Measurements from ENCODE around the gene ASB2. TPM values are rescaled to one million over a fixed set of nuclear protein-coding genes. Genes with fewer than 3 reads are reported as not detected.

The ASB2 gene
- total RNA-seq, 2 donors from 2014 or later, result 47.2 to 48.3 TPM

DNA sequence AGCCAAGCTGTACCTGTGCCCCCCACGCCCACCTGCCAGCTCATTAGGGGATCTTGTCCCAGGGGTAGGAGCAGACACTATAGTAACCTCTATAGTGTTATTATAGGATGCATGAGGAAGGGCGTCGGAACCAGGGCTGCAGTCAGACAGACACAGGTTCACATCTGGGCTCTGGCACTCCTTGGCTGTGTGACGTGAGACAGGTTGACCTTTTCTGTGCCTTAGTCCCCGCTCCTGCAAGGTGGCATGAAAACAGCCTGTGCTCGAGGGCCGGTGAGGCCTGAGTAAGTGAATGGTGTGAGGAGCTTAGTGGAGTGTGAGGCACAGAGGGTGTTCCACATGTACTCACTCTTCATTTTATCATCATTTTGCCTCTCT, 19.0 kb downstream of the ASB2 start:
- Histone ChIP-seq H3K9me3 (no peaks in the 10 kb centered on the region), H3K27ac (peak overlapping the region; percentile 42 to 55), H3K36me3 (peaks cover 37% of the 10 kb centered on the region), H3K4me3 (no peak overlapping the region), H3K4me1 (ENCODE audit: control insufficient read depth in 1 of 2, low read depth in 2 of 2) (peaks cover 24 to 52% of the 10 kb centered on the region in 2 donors), H3K27me3 (replicated peaks; ENCODE audit: insufficient read depth) (no peaks in the 10 kb centered on the region)
- TF ChIP-seq, protein P1, sequence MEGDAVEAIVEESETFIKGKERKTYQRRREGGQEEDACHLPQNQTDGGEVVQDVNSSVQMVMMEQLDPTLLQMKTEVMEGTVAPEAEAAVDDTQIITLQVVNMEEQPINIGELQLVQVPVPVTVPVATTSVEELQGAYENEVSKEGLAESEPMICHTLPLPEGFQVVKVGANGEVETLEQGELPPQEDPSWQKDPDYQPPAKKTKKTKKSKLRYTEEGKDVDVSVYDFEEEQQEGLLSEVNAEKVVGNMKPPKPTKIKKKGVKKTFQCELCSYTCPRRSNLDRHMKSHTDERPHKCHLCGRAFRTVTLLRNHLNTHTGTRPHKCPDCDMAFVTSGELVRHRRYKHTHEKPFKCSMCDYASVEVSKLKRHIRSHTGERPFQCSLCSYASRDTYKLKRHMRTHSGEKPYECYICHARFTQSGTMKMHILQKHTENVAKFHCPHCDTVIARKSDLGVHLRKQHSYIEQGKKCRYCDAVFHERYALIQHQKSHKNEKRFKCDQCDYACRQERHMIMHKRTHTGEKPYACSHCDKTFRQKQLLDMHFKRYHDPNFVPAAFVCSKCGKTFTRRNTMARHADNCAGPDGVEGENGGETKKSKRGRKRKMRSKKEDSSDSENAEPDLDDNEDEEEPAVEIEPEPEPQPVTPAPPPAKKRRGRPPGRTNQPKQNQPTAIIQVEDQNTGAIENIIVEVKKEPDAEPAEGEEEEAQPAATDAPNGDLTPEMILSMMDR (IDR thresholded peaks at IDR 0.05), result no peak
- DNase-seq (ENCODE audit: low spot score) (no peak), ATAC-seq (ENCODE audit: insufficient number of reproducible peaks, low FRiP score, low read depth) (no peak)

DNA sequence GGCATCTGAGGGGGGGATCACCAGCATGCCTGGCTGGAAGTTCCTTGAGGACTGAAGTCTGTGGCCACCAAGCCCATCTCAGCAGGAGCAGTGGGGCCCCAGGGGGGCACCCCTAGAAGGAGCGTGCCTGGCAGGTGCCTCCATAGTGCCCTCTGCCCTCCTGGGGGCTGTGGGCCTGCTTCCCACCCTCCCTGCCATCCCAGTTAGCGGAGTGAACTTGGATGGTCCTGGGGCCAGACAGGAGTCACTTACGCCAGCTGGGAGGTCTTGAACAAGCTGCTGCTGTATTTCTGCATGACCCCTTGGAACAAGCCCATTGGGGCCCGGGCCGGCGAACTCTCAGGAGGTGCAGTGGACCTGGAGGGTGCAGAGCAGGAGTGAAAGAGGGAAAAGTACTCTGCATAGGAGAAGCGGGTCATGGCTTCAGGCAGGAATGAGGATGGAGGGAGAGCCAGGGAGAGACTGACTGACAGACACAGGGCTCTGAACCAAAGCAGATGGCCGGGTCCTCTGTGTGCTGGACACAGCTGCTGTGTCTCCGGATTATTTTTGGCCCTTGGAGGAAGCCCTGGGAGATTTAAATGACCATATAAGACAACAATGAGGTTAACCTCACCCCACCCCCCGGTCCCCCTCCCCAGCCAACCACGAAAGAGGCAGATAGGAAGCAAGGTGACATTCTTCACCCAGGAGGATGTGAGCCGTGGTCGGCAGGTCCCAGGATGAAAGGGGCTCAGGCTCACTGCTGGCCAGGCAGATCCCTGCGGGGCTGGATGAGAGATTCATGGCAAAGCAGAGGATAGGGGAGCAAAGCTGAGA, 19.6 kb downstream of the ASB2 start:
- no peaks in the 10 kb centered on the region for H3K27me3 ChIP-seq (replicated peaks; ENCODE audit: insufficient read depth)
- H3K4me3 ChIP-seq, result no peak overlapping the region
- ATAC-seq (ENCODE audit: insufficient number of reproducible peaks, low FRiP score, low read depth) (no peak), DNase-seq (ENCODE audit: low spot score) (no peak)
- peaks cover 23 to 55% of the 10 kb centered on the region in 2 donors for H3K4me1 ChIP-seq (ENCODE audit: control insufficient read depth in 1 of 2, low read depth in 2 of 2)
- TF ChIP-seq, protein P1 (IDR thresholded peaks at IDR 0.05), result no peak
- peaks cover 39% of the 10 kb centered on the region for H3K36me3 ChIP-seq
- peak overlapping the region; percentile 42 to 55 for H3K27ac ChIP-seq
- no peaks in the 10 kb centered on the region for H3K9me3 ChIP-seq

DNA sequence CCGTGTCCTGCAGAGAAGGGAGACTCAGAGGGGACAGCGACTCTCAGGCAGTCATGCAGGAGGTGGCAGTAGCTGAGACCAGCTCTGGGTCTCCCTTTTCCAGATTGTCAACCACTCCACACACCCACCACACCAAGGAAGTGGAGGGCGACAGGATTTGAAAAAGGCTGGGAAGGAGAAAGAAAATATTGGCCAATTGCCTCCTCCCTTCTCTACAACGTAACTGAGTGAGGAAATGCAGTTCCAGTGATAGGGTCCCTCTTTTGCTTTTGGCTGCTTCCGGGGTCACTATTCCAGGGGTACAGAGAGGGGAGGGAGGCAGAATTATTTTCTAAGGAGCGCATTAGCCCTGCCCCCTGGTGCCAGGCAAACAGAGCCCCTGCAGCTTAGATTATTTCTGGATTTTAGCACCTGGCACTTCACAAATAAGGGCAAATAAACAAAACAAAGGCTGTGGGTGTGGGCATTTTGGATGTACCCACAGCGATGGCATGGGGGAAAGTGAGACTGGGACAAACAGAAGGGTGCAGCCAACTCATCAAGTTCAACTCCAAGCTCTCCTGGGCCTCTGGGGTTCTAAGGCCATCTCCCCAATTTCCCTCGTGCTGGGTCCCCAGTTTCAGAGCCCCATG, 20.4 kb downstream of the ASB2 start:
- ATAC-seq (ENCODE audit: insufficient number of reproducible peaks, low FRiP score, low read depth) (no peak), DNase-seq (ENCODE audit: low spot score) (no peak)
- Histone ChIP-seq H3K4me1 (ENCODE audit: control insufficient read depth in 1 of 2, low read depth in 2 of 2) (peaks cover 23 to 59% of the 10 kb centered on the region in 2 donors), H3K36me3 (peaks cover 34% of the 10 kb centered on the region), H3K27me3 (replicated peaks; ENCODE audit: insufficient read depth) (no peaks in the 10 kb centered on the region), H3K27ac (peak overlapping the region; percentile 0 to 55), H3K9me3 (no peaks in the 10 kb centered on the region), H3K4me3 (no peak overlapping the region)
- TF ChIP-seq, protein P1 (IDR thresholded peaks at IDR 0.05), result no peak

- ATAC-seq (ENCODE audit: insufficient number of reproducible peaks, low FRiP score, low read depth) (no peak), DNase-seq (ENCODE audit: low spot score) (no peak)
- Histone ChIP-seq H3K36me3 (peaks cover 39% of the 10 kb centered on the region), H3K4me1 (ENCODE audit: control insufficient read depth in 1 of 2, low read depth in 2 of 2) (peaks cover 23 to 55% of the 10 kb centered on the region in 2 donors), H3K4me3 (peak overlapping the region; percentile 40), H3K9me3 (no peaks in the 10 kb centered on the region), H3K27me3 (replicated peaks; ENCODE audit: insufficient read depth) (no peaks in the 10 kb centered on the region), H3K27ac (peak overlapping the region; percentile 0 to 35)
- TF ChIP-seq, protein P1 (IDR thresholded peaks at IDR 0.05), result no peak
Measured at GRCh38 chr14:93954900-93955849, 21.2 kb downstream of the ASB2 start.

DNA sequence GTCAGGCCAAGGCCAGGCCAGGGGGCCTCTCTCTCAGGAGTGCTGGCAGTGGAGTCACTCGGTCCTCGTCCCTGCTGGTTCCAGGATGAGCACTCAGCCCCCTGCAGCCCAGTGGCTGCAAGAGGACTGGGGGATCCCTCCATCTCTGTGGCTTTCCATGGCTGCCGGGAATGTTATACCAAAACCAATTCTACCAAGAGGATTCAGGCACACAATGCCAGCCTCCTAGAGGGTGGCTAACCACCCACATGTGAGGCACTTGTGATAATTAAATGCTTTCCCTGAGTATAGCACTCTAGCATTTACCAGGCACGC, 21.9 kb downstream of the ASB2 start:
- ATAC-seq (ENCODE audit: insufficient number of reproducible peaks, low FRiP score, low read depth), result no peak
- TF ChIP-seq, protein P1 (IDR thresholded peaks at IDR 0.05), result no peak
- DNase-seq (ENCODE audit: low spot score), result no peak
- no peaks in the 10 kb centered on the region for H3K9me3 ChIP-seq
- H3K4me1 ChIP-seq (ENCODE audit: control insufficient read depth in 1 of 2, low read depth in 2 of 2), result peaks cover 23 to 53% of the 10 kb centered on the region in 2 donors
- peak overlapping the region in 1 of 2 donors; percentile 9 for H3K27ac ChIP-seq
- no peaks in the 10 kb centered on the region for H3K27me3 ChIP-seq (replicated peaks; ENCODE audit: insufficient read depth)
- H3K36me3 ChIP-seq, result peaks cover 42% of the 10 kb centered on the region
- no peak overlapping the region for H3K4me3 ChIP-seq

Measured in thoracic aorta (tissue), 2 donors.